Germinal center (tissue), 1 donor: Measurements from ENCODE around the gene PIN1.
A peak's percentile ranks its signal among the peaks of the same experiment; 100 is the strongest.

Experiments
- DNase-seq: peaks from one replicate; pipeline ENCODE4 v3.0.0; 2012; ENCODE audit warnings: mixed read lengths, low spot score

The PIN1 gene

DNA sequence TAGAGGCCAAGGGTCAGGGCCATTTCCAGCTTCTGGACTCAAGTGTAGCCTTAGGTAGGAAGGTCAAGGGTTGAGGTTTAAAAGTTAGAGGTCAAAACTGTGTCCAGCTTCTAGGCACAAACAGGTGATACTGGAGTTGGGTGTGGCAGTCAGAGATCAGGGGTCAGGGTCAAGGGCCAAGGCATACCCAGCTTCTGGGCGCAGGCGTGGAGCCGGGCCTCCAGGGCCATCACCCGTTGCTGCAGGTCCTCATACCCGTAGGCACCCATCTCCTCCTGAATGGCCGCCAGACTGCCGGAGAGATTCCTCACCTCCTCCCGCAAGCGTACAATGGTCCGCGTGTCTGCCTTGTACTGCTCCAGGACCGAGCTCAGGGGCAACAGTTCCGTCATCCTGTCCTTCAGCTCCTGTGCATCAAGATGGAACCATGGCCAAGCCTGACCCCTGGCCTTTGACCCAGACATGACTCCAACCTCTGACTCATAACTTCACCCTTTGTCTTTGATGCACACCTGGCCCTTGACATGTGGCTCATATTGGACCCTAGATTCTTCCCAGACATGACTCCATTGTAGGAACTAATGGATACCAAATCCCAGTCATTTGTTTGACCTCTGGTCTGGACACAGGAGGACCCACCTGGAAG, 22.1 kb downstream of the PIN1 start:
- no peak for DNase-seq

DNA sequence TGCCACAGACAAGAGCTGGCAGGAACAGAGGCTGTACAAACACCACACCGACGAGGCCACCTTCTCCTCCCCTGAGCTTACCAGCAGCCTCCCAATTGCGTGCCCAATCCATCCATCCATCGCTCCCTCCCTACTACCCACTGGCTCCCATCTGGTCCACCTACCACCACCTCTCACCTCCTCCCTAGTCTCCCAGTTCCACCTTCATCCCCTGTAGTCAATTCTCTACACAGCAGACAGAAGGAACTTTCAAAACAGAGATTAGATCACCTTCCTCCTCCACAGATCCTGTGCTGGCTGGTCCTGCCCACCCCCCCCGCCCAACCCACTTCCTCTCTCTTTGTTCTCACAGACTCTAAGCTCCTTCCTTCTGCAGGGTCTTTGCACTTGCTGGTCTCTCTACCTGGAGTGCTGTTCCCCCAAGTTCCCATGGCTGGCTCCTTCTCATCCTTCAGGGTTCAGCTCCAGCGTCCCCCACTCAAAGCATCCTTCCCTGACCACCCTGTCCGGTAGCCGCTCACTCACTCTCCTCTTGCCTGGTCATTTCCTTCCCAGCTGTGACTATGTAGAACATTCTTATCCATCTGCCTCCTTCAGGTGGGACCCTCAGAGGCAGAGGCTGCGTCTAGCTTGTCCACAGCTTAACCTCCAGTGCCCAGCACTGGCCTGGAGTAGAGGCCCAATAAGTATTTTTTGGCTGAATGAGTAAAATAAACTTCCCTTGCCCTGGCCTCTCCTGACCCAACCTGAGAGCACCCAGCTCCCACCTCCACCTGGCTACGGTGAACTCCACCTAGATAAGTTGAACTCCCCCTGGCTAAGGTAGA, 23.0 kb downstream of the PIN1 start:
- DNase-seq, result peak; percentile 32

DNA sequence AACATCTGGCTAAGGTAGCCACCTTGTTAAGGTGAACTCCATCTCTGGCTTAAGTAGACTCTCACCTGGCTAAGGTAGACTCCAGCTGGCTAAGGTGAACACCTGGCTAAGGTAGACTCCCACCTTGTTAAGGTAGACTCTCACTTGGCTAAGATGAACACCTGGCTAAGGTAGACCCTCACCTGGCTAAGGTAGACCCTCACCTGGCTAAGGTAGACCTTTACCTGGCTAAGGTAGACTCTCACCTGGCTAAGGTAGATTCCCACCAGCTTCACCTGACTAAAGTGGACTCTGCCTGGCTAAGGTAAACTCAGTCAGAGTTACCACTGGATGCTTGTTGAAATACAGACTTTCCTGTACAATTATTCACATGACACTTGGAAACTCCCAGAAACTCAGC, 23.6 kb downstream of the PIN1 start:
- DNase-seq, result no peak

DNA sequence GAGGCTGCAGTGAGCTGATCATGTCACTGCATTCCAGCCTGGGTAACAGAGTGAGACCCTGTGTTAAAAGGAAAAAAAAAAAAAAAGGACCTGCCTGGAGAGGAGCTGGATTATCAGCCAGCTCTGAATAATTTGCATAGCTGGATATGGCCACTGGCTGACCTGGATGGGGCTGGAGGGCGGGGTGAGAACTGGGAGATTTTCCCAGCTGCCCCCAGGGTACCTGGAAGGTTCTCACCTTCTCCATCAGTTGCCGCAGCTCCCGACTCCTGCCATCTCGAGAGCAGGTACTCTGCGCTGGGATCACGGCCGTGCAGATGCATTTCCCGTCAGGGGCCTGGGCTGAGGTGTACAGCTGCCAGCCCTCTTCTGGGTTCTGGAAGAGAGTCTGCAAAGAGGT, 25.3 kb downstream of the PIN1 start:
- no peak for DNase-seq

DNA sequence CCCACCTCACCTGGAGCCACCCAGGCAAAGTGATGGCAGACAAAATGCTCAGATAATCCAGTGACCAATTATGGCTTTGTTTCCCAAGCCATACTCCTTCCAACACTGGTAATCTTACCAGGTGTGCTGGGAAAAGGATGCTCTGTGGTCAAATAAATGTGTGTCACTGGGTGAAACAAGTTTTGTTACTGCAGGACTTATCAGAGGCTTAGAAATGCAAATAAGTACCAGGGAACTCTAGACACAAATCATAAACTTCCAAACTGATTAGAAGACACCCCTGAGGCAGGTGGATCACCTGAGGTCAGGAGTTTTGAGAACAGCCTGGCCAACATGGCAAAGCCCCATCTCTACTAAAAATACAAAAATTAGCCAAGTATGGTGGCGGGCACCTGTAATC, 26.4 kb downstream of the PIN1 start:
- DNase-seq, result no peak

DNA sequence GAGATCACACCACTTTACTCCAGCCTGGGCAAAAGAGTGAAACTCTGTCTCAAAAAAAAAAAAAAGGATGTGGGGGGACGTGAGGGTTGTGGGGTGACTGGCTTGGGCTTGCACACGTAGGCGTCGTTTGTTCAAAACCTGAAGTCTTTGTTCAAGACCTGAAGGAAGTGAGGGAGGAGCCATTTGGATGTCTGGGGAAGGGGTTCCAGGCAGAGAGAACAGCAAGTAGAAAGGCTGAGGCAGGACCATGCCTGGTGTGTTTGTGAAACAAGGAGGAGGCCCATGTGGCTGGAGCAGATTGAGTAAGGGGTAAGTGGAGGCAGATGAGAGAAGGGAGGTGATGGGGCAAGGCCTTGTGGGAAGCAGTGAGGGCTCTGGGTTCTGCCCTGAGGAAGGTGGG, 27.8 kb downstream of the PIN1 start:
- no peak for DNase-seq

DNA sequence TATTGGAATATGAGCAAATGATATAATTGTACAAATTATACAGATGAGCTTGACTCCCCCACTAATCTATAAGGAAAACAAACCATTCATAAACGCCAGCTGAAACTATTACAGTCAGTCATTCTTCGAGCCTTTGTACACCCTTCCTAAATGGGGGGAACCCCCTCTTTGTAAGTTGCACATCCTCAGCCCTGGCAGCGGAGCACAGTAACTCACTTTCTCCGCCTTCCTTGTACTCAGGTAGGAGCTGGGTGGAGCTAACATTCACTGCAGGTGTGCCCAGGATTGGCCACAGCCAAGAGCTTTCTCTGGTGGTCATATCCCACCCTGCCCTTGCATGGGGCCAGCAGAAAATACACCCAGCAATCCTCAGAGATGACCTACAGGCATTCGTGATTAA, 28.6 kb downstream of the PIN1 start:
- DNase-seq, result no peak

DNA sequence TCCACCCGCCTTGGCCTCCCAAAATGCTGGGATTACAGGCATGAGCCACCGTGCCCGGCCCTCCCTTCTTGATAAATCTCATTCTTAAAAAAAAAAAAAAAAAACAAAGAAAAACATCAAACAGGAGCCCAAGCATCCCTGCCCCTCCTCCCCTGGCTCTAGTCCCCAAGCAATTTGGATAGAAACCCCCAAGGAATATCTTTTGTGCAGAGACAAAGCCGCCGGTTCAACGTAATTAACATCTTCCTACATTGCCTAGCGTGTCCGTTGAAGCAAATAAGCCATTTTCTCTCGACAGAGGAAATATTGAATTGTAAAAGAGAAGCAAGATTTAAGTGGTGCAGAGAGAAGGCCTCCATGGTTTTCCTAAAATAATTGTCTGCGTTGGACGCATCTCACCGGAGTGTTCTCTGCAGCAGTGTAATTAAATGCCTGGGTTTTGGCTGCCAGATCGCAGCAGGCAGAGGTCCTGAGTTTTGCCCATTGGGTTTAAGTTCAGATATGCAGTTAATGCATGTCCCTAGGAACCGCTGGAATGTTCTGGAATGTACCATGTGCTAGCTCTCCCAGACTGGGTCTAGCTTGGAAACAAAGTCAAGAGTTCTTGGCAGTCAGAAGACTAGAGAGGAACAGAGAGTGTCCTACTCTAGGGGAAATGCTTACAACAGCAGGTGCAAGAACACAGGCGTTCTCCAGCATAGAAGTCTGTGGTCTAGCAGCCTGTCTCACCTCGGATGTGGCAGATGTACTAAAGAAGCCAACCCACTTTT, 30.8 kb downstream of the PIN1 start:
- DNase-seq, result no peak

DNA sequence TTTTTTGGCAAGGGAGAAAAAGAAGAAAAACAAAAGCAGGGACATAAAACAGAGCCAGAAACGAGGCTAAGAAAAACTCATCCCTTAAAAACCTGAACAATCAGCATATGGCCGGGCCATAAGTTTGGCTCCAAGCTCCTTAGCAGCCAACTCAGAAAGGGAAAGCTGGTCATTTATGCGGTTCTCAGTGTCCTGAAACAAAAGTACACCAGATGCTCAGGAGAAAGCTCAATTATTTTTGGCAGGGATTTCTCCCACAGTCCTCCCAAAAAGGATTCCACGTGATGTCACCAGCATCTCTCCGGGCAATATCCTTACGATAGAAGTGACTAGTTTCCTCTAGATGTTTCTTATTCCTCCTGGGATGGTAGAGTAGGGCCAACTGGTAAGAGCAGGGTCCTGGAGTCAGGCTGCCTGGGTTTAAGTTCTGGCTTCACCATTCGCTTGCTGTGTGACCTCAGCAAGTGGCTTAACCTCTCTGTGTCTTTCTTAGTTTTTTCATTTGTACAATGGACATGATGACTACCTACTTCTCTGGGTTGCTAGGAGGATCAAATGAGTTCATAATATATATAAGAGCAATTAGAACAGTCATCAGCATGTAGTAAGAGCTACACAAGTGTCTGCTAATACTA, 34.0 kb downstream of the PIN1 start:
- no peak for DNase-seq

DNA sequence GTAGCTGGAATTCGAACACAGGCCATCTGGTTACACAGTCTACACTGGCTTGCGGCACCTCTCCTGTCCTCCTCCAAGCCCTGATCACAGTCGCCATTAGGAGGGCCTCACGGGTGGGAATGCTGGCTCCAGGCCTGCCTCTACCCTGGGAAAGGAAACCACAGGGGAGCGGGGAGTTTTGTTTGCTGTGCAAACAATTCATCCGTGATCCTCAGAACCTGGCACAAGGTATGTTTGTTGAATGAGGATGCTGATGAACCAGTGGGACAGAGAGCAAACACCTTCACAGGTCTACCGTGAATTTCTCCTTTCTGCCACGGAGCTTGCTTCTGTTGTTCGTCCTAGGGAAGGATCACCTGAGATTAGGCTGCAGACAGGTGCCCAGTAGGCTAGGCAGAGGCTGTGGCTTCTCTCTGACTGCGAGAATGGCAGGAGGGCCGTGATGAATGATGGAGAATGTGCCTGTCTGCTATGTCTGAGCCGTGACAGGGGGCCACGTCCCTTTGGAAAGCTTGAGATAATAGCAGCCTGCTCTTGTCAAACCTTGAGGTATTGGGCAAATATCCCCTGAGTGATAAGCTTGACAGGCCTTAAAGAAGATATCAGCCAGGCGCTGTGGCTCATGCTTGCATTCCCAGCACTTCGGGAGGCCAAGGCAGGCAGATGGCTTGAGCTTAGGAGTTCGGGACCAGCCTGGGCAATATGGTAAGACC, 36.7 kb downstream of the PIN1 start:
- DNase-seq, result no peak

DNA sequence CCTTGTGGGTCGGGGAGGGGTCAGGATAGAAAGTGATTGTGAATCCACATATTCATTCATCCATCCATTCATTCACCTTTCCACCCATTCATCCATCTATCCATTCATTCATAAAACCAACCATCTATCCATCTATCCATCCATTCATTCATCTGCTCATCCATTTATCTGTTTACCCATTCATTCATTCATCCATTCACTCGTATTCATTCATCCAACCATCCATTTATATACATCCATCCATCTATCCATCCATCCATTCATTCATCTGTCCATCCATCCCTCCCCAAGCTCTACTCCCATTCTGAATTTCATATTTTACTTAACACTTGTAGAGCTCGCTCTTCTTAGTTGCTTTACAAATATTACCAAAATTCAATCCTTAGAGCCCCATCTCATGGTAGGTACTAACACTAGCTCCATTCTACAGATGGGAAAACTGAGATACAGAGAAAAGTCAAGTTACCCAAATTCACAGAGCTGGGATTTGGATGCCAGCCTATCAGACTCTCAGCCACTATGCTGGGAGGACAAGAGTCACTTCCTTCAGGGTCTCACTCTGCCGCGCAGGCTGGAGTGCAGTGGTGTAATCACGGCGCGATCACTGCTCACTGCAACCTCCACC, 37.6 kb downstream of the PIN1 start:
- no peak for DNase-seq

DNA sequence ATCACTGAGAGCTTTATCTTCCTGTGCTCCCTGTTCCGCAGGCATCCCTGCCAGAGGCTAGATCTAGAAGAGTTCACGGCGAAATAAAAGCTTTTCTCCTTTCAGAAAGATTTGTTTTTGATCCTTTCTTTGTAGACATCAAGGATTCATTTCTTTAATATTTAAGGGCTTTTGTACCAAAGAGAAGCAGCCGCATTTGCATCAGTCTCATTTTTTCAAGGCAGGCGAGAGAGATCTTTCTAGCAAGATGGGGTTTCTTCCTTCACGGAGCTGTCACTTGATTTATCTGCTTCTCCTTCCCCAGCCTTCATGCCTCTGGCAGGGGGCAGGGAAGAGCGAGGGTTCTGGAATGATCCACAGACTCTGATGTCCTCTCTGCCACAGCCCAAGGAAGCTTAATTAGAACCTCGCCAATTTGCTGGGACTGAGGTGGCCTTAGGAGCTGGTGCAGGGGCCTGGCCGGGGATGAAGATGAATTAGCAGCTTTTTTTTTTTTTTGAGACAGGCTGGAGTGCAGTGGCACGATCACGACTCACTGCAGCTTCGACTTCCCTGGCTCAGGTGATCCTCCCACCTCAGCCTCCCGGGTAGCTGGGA, 40.0 kb downstream of the PIN1 start:
- DNase-seq, result no peak

DNA sequence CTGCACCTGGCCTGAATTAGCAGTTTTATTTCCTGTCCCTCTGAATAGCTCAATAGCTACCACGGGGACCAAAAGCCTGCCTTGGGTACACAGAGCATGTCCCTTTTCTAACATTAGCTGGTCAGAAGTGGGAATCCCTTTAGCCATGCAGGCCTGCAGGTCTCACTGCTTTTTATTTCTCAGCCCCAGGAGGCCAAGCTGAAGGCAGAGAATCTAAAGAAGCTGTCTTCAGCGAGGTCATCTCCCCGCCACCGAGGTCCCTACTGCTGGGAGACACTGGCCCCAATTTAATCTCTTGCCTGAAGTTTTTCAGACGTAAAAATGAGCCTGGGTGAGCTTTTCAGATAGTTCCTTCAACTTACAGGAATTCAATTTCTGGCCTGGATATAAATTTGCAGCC, 40.7 kb downstream of the PIN1 start:
- no peak for DNase-seq

DNA sequence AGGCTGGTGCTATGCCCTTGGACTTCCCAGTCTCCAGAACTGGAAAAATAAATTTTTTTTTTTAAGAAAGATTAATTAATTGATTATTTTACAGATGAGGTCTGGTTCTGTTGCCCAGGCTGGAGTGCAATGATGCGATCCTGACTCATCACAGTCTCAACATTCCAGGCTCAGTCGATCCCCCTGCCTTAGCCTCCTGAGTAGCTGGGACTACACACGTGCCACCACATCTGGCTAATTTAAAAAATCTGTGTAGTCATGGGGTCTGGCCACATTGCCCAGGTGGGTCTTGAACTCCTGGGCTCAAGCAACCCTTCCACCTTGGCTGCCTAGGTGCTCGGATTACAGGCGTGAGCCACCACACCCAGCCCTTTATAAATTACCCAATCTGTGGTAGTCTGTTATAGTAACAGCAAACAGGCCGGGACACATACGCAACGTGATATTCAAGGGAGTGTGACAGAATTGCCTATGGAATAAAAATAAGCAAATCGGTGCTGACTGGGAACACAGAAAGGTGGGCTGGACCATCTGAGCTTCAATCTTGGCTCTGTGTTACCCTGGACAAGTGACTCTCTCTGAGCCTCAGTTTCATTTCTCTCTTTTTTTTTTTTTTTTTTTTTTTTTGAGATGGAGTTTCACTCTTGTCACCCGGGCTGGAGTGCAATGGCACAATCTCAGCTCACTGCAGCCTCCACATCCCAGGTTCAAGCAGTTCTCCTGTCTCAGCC, 42.8 kb downstream of the PIN1 start:
- no peak for DNase-seq

DNA sequence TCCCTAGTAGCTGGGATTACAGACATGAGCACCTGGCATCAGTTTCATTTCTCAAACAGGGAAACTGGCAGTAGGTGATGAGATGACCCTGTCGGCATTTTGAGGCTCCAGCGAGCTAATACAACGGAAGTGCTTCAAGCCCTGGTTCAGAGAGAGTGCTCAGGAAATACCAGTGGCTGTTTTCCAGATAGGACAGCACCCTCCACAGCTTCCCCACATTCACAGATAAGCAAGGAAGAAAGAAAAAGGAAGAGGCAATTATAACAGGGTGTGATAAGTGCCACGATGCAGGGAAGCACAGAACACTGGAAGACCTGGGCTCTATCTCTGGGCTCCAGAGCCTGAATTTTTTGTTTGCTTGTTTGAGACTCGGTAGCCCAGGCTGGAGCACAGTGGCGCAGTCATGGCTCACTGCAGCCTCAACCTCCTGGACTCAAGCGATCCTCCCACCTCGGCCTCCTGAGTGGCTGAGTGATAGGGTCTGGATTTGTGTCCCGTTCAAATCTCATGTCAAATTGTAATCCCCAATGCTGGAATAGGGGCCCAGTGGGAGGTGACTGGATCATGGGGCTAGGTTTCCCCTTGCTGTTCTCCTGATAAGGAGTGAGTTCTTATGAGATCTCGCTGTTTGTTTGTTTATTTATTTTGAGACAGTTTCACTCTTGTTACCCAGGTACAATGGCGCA, 43.5 kb downstream of the PIN1 start:
- no peak for DNase-seq

DNA sequence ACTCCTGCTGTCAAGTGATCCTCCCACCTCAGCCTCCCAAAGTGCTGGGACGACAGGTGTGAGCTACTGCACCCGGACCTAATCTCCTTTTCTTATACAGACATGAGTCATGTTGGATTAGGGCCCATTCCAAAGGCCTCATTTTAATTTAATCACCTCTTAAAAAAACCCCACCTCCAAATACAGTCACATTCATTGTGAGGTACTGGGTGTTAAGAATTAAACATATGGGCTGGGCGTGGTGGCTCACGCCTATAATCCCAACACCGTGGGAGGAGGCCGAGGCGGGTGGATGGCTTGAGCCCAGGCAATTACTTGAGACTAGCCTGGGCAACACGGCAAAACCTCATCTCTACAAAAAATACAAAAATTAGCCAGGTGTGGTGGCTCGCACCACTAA, 46.6 kb downstream of the PIN1 start:
- no peak for DNase-seq

DNA sequence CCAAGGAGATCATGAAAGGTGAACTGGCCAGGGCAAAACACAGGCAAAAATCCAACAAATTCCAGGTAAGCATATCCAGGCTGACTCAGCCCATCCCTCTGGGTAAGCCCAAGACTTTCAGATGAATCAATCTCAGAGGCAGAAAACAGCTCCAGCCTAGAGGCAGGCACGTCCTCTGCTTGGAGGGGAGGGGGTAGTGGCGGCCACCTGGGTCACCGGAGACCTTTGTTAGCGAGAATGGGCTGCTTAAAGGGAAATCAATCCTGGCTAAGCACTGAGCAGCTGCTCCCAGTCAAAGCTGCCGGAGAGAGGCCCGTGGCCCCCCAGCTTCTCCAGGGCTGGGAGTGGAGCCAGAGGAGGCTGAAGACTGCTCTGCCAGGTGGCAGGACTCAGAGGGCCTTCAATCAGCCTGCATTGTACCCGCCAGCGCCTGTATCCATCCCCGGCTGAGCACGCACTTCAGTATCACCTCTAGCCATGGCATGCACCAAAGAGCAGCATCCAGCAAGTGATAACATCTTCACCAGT, 48.2 kb downstream of the PIN1 start:
- no peak for DNase-seq

DNA sequence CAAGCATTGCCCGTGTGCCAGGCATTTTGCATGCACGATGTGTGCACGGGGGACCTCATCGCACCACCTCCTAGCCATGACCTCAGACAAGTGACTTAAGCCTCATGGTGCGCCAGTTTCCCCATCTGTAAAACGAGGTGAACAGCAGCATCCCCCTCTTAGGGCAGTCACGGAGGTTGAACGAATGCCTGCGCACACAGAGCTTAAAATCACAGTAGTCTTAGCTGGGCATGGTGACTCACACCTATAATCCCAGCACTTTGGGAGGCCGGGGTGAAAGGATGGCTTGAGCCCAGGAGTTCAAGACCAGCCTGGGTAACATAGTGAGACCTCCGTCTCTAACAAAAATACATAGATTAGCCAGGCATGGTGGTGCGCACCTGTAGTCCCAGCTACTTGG, 48.6 kb downstream of the PIN1 start:
- no peak for DNase-seq

DNA sequence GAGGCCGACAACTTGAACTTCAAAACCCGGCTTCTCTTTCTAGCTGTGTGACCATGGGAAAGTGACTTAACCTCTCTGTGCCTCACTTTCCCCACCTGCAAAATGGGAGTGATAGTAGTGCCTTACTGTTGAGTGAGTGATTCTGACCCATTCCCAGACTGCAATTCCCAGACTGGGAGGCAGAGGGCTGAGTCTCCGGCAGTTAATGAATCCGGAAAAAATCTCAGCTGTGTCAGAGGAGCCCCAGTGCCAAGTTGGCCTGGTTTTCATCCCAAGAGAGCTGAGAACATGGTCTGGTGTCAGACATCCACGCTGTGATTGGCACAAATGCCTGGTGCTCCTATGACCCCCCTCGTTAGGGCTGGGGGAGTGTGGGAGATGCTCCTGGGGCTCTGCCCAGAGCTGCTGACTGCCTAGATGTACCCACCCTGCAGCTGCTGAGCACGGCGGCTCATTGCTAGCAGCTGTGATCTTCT, 50.0 kb downstream of the PIN1 start:
- no peak for DNase-seq
